Fibroblast of mammary gland (primary cell): Measurements from ENCODE around the gene UBE4A.

Source experiments
- DNase-seq: peaks from one replicate; pipeline ENCODE4 v3.0.0-alpha.2; 2010; ENCODE audit warnings: low read depth
- H3K4me3 ChIP-seq: 2 replicates; pipeline ENCODE4 v1.5.1; 2011; ENCODE audit warnings: low read depth, mild to moderate bottlenecking, low read length, moderate library complexity; ENCODE audit not compliant: control insufficient read depth
- CTCF ChIP-seq: conservative IDR thresholded peaks from 2 replicates; pipeline ENCODE4 v1.5.1; 2011; ENCODE audit warnings: low read depth, low read length, inconsistent platforms; ENCODE audit not compliant: control insufficient read depth, insufficient read depth

UBE4A gene

GRCh38 chr11:118434123-118434552 is 74.7 kb downstream of the UBE4A start:
- peak; percentile 63 for DNase-seq
- H3K4me3 ChIP-seq = peak overlapping the region; percentile 60

GRCh38 chr11:118434553-118435289 is 75.3 kb downstream of the UBE4A start:
- peak; percentile 24 for DNase-seq
- TF ChIP-seq CTCF = no peak
- peak overlapping the region; percentile 60 for H3K4me3 ChIP-seq

More at GRCh38 chr11:118434123-118434552, 74.7 kb downstream of the UBE4A start:
- no peak for TF ChIP-seq CTCF

- DNase-seq = peak; percentile 14
- no peak for TF ChIP-seq CTCF
- H3K4me3 ChIP-seq = peak overlapping the region; percentile 60
Measured at GRCh38 chr11:118435290-118435892, 76.0 kb downstream of the UBE4A start.

- no peak for TF ChIP-seq CTCF
- DNase-seq = peak; percentile 92
- peak within 1 kb of the TSS; percentile 77 for H3K4me3 ChIP-seq
Measured at GRCh38 chr11:118435893-118436624, 76.7 kb downstream of the UBE4A start, which contains the start of gene KMT2A. TSS of gene KMT2A (plus strand) at chr11:118436492. CDS start at chr11:118436513, 21 bp downstream.

GRCh38 chr11:118436639-118437207 is 77.3 kb downstream of the UBE4A start:
- H3K4me3 ChIP-seq = peak overlapping the region; percentile 77
- no peak for TF ChIP-seq CTCF
- DNase-seq = peak; percentile 11
